GM18868 (cell line): ENCODE results near the gene ZNF460.
"Not testable (repeated sequence)": the region's sequence is repeated elsewhere in the genome, so short reads cannot be mapped to it uniquely, and the experiment has no call there.

Experiments
- ATAC-seq: cut with Tn5 transposase; IDR thresholded peaks from one replicate; pipeline ENCODE4 v1.9.1; 2021; ENCODE audit warnings: mild to moderate bottlenecking, moderate library complexity; ENCODE audit not compliant: unreplicated experiment

The ZNF460 gene

GRCh38 chr19:57280165-57280961 lies at the start of gene ZNF460:
TSS of gene ZNF460 (plus strand) at chr19:57280485. CDS start at chr19:57280807, 322 bp downstream.
- ATAC-seq = peak; percentile 76

DNA sequence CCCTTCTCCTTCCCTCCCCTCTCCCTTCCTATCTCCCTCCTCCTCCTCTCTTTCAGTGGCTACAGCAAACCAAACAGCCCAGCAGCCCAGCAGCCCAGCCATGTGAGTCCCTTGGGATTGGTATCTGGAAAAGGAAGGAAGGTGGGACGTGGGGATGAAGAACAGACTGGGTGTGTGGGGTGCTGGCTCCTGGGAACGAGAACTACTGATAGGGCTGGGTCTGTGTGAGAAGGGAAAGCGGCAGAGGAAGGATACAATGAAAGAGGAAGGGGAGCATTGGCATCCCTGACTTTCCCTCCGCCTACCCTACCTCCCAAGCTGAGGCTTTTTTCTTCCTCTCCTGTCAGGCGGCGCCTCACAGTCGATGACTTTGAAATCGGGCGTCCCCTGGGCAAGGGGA lies 48.6 kb upstream of the ZNF460 start:
- ATAC-seq = no peak

DNA sequence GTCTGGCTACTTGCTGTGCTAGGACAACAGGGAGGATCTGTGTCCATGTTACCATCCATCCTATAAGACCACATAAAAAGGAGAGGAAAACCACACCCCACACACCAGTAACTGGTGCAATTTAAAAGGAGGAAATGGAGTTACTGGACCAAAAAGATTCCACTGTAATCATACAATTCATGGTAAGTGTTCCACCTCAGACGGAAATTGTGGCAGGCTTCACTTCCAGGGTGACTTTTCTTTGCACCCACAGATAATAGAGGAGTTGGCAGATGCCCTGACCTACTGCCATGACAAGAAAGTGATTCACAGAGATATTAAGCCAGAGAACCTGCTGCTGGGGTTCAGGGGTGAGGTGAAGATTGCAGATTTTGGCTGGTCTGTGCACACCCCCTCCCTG lies 47.1 kb upstream of the ZNF460 start:
- no peak for ATAC-seq

DNA sequence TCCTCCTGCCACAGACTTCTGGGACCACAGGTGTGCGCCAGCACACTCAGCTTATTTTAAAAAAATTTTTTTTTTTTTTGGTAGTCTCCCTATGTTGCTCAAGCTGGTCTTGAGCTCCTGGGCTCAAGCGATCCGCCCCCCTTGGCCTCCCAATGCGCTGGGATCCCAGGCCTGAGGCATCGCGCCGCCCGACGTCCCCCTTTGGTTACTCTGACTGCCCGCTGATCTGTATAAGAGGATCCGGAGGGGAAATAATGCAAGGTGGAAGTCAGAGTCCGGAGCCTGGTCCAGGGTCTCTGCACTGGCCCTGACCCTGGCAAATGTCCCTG lies 40.3 kb upstream of the ZNF460 start:
- peak; percentile 16 for ATAC-seq

DNA sequence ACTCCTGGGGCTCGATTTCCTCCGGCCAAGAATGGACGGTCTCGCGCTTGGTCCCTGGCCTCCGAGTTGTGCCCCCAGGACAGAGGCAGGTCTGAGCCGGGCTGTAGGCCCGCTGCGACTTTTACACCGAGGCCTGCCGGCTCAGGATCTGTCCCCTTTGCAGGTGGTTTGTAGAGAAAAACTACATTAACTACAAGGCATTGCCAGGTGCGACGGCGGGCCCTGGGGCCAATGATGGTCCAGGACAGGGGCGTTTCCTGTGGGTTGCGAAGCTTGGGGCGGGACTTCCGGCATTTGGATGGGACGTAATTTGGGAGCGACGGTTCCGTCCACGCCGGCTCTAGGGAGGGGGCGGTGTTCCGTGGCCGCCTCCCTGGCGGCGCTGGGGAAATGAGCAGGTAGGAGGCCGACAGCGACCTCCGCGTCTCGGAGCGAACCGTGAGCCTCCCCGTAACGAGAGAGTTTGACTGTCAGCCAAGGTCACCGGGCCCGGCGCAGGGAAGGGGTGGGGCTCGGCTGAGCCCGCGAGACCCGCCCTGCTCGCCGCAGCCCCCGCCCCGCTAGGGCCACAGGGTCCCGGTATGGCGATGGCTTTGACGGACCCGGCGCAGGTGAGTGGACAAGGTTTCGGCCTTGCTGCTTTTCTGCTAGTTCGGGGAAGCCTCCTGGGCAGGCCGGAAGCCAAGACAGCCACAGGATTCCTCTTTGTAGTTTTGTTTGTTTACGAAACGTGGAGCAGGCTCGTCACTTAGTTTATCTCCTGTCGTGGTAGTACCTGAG lies 39.8 kb upstream of the ZNF460 start, which contains the start of gene ZNF805:
TSS of gene ZNF805 (plus strand) at position 322 of the 780 bp plus-strand sequence. CDS start at position 582, 260 bp downstream.
- ATAC-seq = peak; percentile 94

GRCh38 chr19:57241176-57241575 lies 39.1 kb upstream of the ZNF460 start:
- ATAC-seq = no peak

- no peak for ATAC-seq
These were observed 37.5 kb upstream of the ZNF460 start for GRCh38 chr19:57242821-57243220.

DNA sequence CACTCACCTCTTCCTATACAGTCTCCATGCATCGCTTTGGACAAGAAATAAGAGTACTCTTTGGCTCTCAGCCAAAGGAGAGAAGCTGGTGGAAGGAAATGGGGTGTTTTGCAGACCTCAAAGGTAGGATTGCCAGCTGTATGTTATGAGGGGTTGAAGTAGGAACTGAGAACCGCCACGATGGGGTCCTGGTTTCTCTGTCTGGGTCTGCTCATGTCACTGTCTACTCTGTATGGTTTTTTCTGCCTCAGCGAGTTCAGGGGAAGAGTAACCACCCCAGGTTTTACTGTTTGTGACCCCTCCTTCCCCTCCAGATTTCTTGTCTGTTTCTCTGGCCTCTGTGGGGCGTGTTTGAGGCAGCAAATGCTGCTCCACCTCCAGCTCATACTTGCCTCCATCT lies 35.8 kb upstream of the ZNF460 start:
- ATAC-seq = no peak

GRCh38 chr19:57245066-57245465 lies 35.2 kb upstream of the ZNF460 start:
- ATAC-seq = no peak

GRCh38 chr19:57245959-57246358 lies 34.3 kb upstream of the ZNF460 start:
- no peak for ATAC-seq

- no peak for ATAC-seq
These were observed 31.6 kb upstream of the ZNF460 start for GRCh38 chr19:57248646-57249045.

DNA sequence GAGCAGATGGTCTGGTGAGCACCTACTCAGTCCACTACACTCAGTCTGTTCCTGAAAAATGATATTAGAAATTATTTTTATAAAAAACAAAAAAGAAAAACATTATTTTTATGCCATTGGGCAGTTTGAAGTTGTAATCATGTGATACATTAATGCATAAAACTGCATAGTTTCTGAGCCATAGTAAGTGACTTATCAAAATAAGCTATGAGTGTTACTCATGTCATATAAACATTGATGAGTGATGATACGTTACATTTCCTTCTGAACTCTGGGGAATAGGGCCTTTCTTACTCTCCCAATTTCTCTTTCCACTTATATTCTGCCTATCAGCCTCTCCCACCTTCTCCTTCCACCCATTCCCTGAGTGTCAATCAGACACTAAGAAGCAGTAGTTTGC lies 31.0 kb upstream of the ZNF460 start:
- no peak for ATAC-seq

- not testable (repeated sequence) for ATAC-seq
These were observed 26.5 kb upstream of the ZNF460 start for GRCh38 chr19:57253767-57254166.

DNA sequence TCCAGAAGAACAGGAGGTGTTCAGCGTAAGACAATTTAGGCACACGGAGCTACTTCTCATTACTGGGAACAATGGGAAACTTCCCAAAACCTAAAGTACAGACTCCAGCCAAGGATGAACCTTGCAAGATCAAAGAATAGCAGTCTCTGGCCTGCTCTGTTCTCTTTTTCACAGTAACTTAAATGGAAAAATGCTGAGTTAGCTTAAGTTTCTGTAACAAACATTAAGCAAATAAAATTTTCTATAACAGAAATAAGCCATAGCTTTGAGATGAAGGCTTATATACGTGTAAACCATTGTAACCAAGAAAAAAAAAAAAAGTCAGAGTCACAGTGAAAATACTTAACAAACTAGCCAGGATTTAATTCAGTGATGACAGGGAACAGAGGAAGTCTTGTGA lies 18.2 kb upstream of the ZNF460 start:
- ATAC-seq = no peak

GRCh38 chr19:57263244-57263741 lies 17.0 kb upstream of the ZNF460 start:
- ATAC-seq = no peak

DNA sequence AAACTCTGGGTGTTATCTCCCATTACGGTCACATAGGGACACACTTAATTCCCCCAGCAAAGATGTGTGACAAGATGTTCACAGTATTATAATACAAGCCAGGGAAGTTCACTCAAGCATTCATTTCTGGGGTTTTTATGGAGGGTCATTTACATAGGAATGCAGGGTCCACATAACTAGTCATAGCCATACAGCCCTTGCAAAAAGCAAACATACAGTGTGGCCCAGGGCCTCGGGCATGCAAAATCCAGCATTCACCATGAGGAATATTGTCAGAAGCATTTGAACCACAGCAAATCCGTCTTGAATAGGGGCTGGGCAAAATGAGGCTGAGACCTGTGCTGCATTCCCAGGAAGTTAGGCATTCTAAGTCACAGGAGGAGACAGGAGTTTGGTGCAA lies 13.0 kb upstream of the ZNF460 start:
- no peak for ATAC-seq

DNA sequence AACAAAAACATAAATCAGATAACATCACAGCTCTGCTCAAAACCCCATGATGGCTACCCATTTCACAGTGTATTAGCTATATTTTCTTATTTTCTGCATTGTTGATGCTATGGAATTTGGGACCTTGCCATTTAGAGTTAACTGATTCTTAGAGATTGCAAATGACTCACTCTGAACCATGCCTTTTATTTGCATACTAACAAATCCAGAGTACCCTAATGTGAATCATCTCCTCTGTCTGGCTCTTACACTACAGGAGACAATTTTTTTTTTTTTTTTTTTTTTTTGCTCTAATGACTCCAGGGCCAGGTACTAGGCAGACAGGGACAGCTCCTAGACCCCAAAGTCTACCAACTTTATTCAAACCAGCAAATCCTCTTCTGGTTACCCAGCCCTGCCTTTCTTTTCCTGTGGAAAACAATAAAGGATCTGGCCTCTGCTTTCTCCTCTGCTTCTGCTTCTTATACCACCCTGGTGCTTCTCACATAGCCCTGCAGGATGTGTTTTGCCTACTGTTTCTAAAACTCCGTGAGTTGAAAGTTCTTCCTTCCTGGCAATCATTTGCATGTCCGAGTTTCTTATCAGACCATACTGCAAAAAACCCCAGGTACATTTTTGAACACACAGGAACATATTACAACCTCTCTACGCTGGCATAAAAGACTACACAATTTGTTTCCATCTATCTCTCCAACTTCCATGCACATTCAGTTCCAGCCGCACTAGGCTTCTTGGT lies 10.6 kb upstream of the ZNF460 start:
- no peak for ATAC-seq

- ATAC-seq = no peak
These were observed 9.0 kb upstream of the ZNF460 start for GRCh38 chr19:57271280-57271679.

DNA sequence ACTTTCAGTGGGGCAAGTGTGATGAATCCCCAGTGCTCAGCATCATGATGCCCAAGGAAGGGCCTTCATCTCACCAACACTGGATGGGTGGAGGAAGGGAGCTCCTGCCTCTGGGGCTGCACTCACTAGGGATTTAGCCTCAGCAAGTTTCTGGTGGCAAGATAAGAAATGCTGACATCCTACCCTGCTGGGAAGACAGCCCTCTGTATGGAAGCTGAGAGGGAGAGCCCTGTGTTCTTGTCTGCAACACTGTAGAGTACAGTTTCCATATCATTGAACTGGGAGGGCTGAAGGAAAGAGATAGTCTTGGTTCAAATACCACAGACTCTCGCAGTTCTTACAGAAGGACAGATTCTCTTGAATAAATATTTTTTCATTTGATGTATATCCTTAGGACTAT lies 7.3 kb upstream of the ZNF460 start:
- ATAC-seq = no peak

DNA sequence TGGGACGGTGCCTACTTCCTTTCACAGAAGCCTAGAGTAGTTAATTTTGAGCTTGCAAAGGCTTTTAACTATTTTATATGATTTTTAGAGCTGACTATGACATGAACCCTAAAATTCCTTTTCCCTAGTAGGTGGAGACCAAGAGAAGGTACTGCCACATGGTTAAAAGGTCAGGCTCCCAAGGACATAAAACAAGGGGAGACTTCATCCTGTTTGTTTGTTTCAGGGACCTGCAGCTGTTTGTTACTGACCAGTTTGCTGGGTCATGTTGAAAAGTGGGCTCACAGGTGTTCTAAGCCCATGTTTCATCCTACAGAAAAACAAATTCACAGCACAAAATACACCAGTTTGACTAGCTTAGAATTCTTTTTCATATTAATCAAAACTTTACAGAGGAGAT lies 3.9 kb upstream of the ZNF460 start:
- ATAC-seq = no peak

DNA sequence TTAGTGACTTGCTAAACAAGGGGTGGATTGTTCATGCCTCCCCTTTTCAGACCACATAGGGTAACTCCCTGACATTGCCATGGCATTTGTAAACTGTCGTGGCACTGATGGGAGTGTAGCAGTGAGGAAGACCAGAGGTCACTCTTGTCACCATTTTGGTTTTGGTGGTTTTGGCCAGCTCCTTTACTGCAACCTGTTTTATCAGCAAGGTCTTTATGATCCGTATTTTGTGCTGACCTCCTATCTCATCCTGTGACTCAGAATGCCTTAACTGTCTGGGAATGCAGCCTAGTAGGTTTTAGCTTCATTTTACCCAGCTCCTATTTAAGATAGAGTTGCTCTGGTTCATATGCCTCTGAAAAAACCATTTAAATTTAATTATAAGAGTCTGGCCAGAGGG lies 1.8 kb upstream of the ZNF460 start:
- not testable (repeated sequence) for ATAC-seq
